Caki2 (cell line): ENCODE data around the gene PIM1. TPM values are rescaled to one million over a fixed set of nuclear protein-coding genes. Genes with fewer than 3 reads are reported as not detected.

Experiments
- DNase-seq: peaks from one replicate; pipeline ENCODE4 v3.0.0-alpha.2; 2015; ENCODE audit warnings: low read depth
- in situ Hi-C: cut with HindIII; loops from 2 replicates; pipeline ENCODE4 v1.10.0; 2016; ENCODE audit warnings: low sequenced_read_pairs, low pct_unique_long_range_greater_than_20kb, mixed read lengths
- total RNA-seq: library from RNA; depleted of rRNA; stranded (reverse); fragments of >200 nt; shearing (Covaris generic); gene quantifications from 2 replicates; pipeline ENCODE4 v1.2.3, GENCODE V29; 2014; ENCODE audit warnings: low replicate concordance

Gene PIM1
- total RNA-seq, 1 experiment from 2014 or later = 21.5 TPM

- in situ Hi-C loops = no loop called here
- no peak for DNase-seq
These were observed 33.9 kb upstream of the PIM1 start for GRCh38 chr6:37135835-37136694.

- no peak for DNase-seq
- in situ Hi-C loops = no loop called here
These were observed 33.1 kb upstream of the PIM1 start for GRCh38 chr6:37136821-37137200.

- in situ Hi-C loops = no loop called here
- peak; percentile 98 for DNase-seq
These were observed 32.5 kb upstream of the PIM1 start for GRCh38 chr6:37137201-37138090.

GRCh38 chr6:37138856-37139229 is 31.1 kb upstream of the PIM1 start:
- no peak for DNase-seq
- in situ Hi-C loops = no loop called here

- no peak for DNase-seq
- in situ Hi-C loops = no loop called here
These were observed 30.6 kb upstream of the PIM1 start for GRCh38 chr6:37139230-37139962.

GRCh38 chr6:37140145-37140544 is 29.8 kb upstream of the PIM1 start:
- in situ Hi-C loops = no loop called here
- DNase-seq = no peak

GRCh38 chr6:37141281-37142049 is 28.5 kb upstream of the PIM1 start:
- in situ Hi-C loops = no loop called here
- DNase-seq = no peak

GRCh38 chr6:37142050-37142614 is 27.8 kb upstream of the PIM1 start:
- in situ Hi-C loops = no loop called here
- DNase-seq = no peak

- in situ Hi-C loops = no loop called here
- DNase-seq = no peak
These were observed 26.4 kb upstream of the PIM1 start for GRCh38 chr6:37143585-37143984.

- in situ Hi-C loops = no loop called here
- no peak for DNase-seq
These were observed 24.5 kb upstream of the PIM1 start for GRCh38 chr6:37145443-37145842.

- in situ Hi-C loops = no loop called here
These were observed 23.2 kb upstream of the PIM1 start for GRCh38 chr6:37146735-37147157.

GRCh38 chr6:37149745-37150144 is 20.2 kb upstream of the PIM1 start:
- in situ Hi-C loops = no loop called here
- no peak for DNase-seq

More at GRCh38 chr6:37146735-37147157, 23.2 kb upstream of the PIM1 start:
- no peak for DNase-seq

- in situ Hi-C loops = no loop called here
- no peak for DNase-seq
These were observed 19.6 kb upstream of the PIM1 start for GRCh38 chr6:37150314-37150713.

- DNase-seq = peak; percentile 42
- in situ Hi-C loops = no loop called here
These were observed 14.3 kb upstream of the PIM1 start for GRCh38 chr6:37155394-37156312.

- DNase-seq = no peak
These were observed 11.4 kb upstream of the PIM1 start for GRCh38 chr6:37158508-37158907.

GRCh38 chr6:37160922-37161778 is 8.8 kb upstream of the PIM1 start:
- in situ Hi-C loops = no loop called here
- no peak for DNase-seq

More at GRCh38 chr6:37158508-37158907, 11.4 kb upstream of the PIM1 start:
- in situ Hi-C loops = no loop called here
